ENCODE measurements around the gene NPC1.

The NPC1 gene

DNA sequence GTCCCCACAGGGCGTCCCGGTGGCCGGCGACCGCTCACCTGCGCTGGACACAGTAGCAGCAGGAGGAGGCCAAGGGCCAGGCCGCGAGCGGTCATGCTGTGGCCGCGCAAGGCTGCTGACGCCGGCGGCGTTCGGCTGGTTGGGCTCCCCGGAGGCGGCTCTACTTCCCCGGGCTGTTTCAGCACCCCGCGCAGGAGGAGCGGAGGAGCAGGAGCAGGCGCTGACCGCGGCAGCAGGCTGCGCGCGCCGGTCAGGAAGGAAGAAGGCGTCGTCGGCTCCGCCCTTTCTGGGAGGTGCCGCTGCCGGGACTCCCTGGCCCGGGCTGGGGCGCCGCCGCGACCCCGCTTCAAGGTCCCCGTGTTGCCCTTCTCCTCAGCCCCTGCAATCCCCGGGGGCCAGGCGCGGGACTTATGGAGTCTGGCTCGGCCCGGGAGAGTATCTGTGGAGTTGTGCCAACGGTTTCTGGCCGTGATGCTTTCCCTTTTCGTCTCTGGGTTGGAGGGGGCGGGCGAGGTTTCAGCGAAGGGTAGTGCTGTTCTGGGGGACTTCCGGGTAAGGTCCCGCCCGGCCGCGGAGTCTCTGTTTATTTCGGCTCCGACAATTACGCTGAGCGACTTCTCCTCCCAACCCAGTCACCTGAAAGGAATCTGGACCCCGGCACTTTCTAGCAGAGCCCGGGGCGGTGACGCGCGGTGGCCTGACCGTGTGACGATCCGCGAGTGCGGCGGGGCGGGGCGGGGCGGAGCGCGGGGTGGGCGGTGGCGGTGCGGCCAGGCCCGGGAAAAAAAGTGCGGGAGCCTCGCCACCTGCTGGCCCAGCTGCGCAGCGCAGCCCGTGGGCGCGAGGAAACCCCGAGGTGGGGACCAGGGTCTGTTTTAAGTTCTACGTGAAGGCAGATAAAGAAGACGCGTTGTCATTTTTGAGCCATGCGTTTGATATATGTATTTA is at the start of gene NPC1:
Gene NPC1 (minus strand): TSS at position 258 of the 948 bp plus-strand sequence. CDS start 163 bp downstream, at position 95.
- TF ChIP-seq, protein P1, sequence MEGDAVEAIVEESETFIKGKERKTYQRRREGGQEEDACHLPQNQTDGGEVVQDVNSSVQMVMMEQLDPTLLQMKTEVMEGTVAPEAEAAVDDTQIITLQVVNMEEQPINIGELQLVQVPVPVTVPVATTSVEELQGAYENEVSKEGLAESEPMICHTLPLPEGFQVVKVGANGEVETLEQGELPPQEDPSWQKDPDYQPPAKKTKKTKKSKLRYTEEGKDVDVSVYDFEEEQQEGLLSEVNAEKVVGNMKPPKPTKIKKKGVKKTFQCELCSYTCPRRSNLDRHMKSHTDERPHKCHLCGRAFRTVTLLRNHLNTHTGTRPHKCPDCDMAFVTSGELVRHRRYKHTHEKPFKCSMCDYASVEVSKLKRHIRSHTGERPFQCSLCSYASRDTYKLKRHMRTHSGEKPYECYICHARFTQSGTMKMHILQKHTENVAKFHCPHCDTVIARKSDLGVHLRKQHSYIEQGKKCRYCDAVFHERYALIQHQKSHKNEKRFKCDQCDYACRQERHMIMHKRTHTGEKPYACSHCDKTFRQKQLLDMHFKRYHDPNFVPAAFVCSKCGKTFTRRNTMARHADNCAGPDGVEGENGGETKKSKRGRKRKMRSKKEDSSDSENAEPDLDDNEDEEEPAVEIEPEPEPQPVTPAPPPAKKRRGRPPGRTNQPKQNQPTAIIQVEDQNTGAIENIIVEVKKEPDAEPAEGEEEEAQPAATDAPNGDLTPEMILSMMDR (IDR thresholded peaks at IDR 0.05; ENCODE audit: low read length, missing control alignments), result peak; percentile 68
- peak; percentile 94 for DNase-seq (ENCODE audit: low read depth)

DNA sequence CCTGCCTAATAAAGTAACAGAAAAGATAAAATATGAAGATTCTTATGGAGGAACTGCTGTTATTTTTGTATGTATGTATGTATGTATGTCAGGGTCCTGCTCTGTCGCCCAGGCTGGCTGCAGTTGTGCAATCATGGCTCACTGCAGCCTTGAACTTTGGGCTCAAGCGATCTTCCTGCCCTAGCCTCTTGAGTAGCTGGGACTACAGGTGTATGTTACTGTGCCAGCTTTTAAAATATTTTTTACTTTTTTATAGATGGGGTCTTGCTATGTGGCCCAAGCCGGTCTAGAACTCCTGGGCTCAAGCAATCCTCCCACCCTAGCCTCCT is 49.7 kb upstream of the NPC1 start:
- no peak overlapping the region for H3K4me3 ChIP-seq (replicated peaks; ENCODE audit: low read depth, low read length)
- no peak for DNase-seq (ENCODE audit: low read depth)
- TF ChIP-seq, protein P1 (IDR thresholded peaks at IDR 0.05; ENCODE audit: low read length, missing control alignments), result no peak

More for the DNA sequence above, at the start of gene NPC1:
- H3K4me3 ChIP-seq (replicated peaks; ENCODE audit: low read depth, low read length), result peak within 1 kb of the TSS; percentile 94

DNA sequence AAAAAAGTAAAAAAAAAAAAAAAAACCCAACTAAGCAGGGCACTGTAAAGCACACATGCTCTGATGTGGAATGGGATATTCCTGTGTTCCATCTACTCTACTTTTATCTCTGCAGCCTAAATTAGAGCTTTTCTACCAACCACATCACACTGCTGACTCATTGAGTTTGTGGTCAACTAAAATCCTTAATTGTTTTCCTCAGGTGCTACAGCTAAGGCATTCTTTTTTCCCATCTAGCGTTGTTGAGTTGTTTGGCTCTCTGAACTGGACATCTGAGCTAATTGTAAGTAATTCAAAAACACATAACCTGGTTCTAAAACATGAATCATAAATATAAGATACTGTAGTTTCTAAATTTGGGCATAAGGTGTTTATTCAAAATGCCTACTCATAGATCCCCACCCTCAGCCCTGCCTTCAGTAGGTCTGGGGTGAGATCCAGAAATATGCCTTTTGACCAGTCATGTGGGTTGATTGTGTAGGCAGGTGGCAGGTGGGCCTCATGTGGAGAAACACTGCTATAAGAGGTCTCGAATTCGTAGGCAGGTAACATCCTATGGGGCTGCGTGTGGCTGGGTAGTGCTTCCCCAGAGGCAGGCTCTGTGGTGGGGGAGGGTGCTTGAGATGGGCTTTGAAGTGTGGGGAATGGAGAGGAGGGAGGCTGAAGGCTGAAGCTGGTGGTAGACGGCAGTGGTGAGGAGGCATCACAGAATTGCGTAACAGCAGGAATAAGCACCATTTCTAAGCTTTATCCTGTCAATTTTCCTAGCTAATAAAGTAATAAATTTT is 49.2 kb upstream of the NPC1 start:
- TF ChIP-seq, protein P1 (IDR thresholded peaks at IDR 0.05; ENCODE audit: low read length, missing control alignments), result no peak
- DNase-seq (ENCODE audit: low read depth), result no peak
- no peak overlapping the region for H3K4me3 ChIP-seq (replicated peaks; ENCODE audit: low read depth, low read length)

DNA sequence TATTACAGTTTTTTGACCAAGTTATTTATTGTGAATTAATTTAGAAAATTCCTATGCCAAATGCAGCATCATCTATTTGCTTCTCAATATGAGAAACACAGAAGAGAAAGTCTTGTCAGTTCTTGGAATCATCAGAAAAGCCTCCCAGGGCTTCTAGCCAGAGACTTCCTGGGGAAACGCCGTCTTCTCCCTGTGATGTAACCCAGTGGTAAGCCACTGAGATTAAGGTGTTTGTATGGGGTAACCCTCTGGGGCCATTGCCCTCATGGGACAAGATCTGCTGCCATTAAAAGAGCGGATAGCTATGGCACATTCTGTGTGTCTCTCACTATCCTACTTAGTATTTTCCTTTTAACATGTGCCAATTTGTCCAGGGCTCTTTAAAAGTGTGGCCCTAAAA is 48.4 kb upstream of the NPC1 start:
- TF ChIP-seq, protein P1 (IDR thresholded peaks at IDR 0.05; ENCODE audit: low read length, missing control alignments), result no peak
- no peak overlapping the region for H3K4me3 ChIP-seq (replicated peaks; ENCODE audit: low read depth, low read length)
- peak; percentile 27 for DNase-seq (ENCODE audit: low read depth)

DNA sequence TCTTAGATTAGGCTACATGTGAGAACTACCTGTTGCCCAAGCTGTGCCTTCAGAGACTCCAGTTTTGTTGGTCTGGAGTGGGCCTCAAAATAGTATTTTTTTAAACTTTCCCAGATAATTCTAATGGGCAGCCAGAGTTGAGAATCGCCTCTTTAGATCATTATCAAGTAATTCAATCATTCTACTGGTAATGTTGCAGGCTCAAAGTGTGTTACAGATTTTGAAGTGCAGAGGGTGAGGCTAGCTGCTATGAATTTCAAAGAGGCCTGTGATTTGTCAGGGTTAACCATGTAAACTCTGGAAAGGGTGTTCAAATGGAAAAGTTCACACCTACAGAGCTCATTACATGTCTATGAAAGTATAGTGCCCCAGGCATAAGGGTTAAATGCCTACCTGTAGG is 46.3 kb upstream of the NPC1 start:
- DNase-seq (ENCODE audit: low read depth), result no peak
- TF ChIP-seq, protein P1 (IDR thresholded peaks at IDR 0.05; ENCODE audit: low read length, missing control alignments), result no peak
- no peak overlapping the region for H3K4me3 ChIP-seq (replicated peaks; ENCODE audit: low read depth, low read length)

DNA sequence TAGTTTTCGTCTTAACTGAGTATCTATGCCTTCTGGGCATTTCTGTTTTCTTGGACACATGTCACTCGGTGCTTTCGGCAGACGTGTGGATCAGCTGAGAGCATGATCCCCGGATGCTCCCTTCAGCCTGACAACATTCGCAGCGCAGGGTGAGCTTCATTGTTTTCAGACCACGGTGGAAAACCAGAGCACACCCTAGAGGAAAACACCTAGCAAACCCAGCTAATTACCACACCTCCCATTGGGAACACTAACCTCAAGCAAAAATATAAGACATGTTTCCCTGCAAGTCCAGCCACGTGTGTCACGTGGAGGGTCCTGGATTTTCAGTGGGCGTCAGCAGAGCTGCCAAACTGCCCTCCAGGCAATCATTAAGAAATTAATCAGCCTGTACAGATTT is 45.4 kb upstream of the NPC1 start:
- TF ChIP-seq, protein P1 (IDR thresholded peaks at IDR 0.05; ENCODE audit: low read length, missing control alignments), result no peak
- H3K4me3 ChIP-seq (replicated peaks; ENCODE audit: low read depth, low read length), result no peak overlapping the region
- no peak for DNase-seq (ENCODE audit: low read depth)
